H9 (cell line): ENCODE measurements around the gene RIC1. TPM values are rescaled to one million over a fixed set of nuclear protein-coding genes. Genes with fewer than 3 reads are reported as not detected.

Experiments used
- DNase-seq: peaks from one replicate; pipeline ENCODE4 v3.0.0-alpha.2; 2017
- H2AFZ ChIP-seq: one replicate; pipeline ENCODE4 v1.6.1; 2013; ENCODE audit warnings: mild to moderate bottlenecking, low read length, control low read depth, moderate library complexity
- H2AK5ac ChIP-seq: 2 replicates; pipeline ENCODE4 v1.6.1; 2013; ENCODE audit warnings: low read length, control low read depth, mixed read lengths; ENCODE audit not compliant: insufficient read length
- H2BK120ac ChIP-seq: one replicate; pipeline ENCODE4 v1.6.1; 2013; ENCODE audit warnings: low read depth, mild to moderate bottlenecking, low read length, control low read depth, inconsistent platforms; ENCODE audit not compliant: poor library complexity, severe bottlenecking
- H2BK12ac ChIP-seq: 2 replicates; pipeline ENCODE4 v1.6.1; 2013; ENCODE audit warnings: low read length, control low read depth, mixed read lengths, low read depth; ENCODE audit not compliant: insufficient read length
- H2BK15ac ChIP-seq: 2 replicates; pipeline ENCODE4 v1.6.1; 2013; ENCODE audit warnings: low read depth, low read length, control low read depth
- H2BK20ac ChIP-seq: one replicate; pipeline ENCODE4 v1.6.1; 2013; ENCODE audit warnings: low read depth, mild to moderate bottlenecking, low read length, control low read depth, inconsistent platforms; ENCODE audit not compliant: poor library complexity, severe bottlenecking
- H2BK5ac ChIP-seq: 2 replicates; pipeline ENCODE4 v1.6.1; 2013; ENCODE audit warnings: low read length, control low read depth, mixed read lengths; ENCODE audit not compliant: insufficient read length
- H3K14ac ChIP-seq: 2 replicates; pipeline ENCODE4 v1.6.1; 2013; ENCODE audit warnings: low read length, control low read depth; ENCODE audit not compliant: insufficient read depth
- H3K18ac ChIP-seq: 2 replicates; pipeline ENCODE4 v1.6.1; 2013; ENCODE audit warnings: low read depth, mild to moderate bottlenecking, mixed read lengths, low read length, control low read depth; ENCODE audit not compliant: insufficient read length
- H3K23ac ChIP-seq: 2 replicates; pipeline ENCODE4 v1.6.1; 2013; ENCODE audit warnings: low read length, control low read depth, mixed read lengths, low read depth; ENCODE audit not compliant: insufficient read length
- H3K23me2 ChIP-seq: 2 replicates; pipeline ENCODE4 v1.6.1; 2013; ENCODE audit warnings: low read depth, mild to moderate bottlenecking, mixed read lengths, low read length, control low read depth; ENCODE audit not compliant: insufficient read length, poor library complexity, severe bottlenecking
- H3K27ac ChIP-seq: 2 replicates; pipeline ENCODE4 v1.5.1; 2013; ENCODE audit warnings: low read length, control low read depth, mixed read lengths, low read depth; ENCODE audit not compliant: insufficient read length
- H3K27me3 ChIP-seq: 2 replicates; pipeline ENCODE4 v1.6.1; 2013; ENCODE audit warnings: low read length, control low read depth, inconsistent platforms; ENCODE audit not compliant: insufficient read depth
- H3K4ac ChIP-seq: 2 replicates; pipeline ENCODE4 v1.6.1; 2013; ENCODE audit warnings: low read depth, mild to moderate bottlenecking, control low read depth, inconsistent platforms, low read length, moderate library complexity
- H3K4me1 ChIP-seq: 2 replicates; pipeline ENCODE4 v1.6.1; 2013; ENCODE audit warnings: low read length, control low read depth, inconsistent platforms; ENCODE audit not compliant: insufficient read depth
- H3K4me2 ChIP-seq: 2 replicates; pipeline ENCODE4 v1.6.1; 2013; ENCODE audit warnings: low read length, control low read depth, mixed read lengths; ENCODE audit not compliant: insufficient read length, insufficient read depth
- H3K56ac ChIP-seq: 2 replicates; pipeline ENCODE4 v1.6.1; 2013; ENCODE audit warnings: low read depth, mild to moderate bottlenecking, mixed read lengths, low read length, control low read depth; ENCODE audit not compliant: insufficient read length
- H3K79me1 ChIP-seq: 2 replicates; pipeline ENCODE4 v1.6.1; 2013; ENCODE audit warnings: low read depth, mild to moderate bottlenecking, moderate library complexity, low read length, control low read depth, inconsistent platforms; ENCODE audit not compliant: insufficient read depth, poor library complexity, severe bottlenecking
- H3K79me2 ChIP-seq: 2 replicates; pipeline ENCODE4 v1.6.1; 2013; ENCODE audit warnings: low read length, control low read depth, inconsistent platforms; ENCODE audit not compliant: insufficient read depth
- H3K9ac ChIP-seq: 2 replicates; pipeline ENCODE4 v1.6.1; 2013; ENCODE audit warnings: low read length, control low read depth, mixed read lengths; ENCODE audit not compliant: insufficient read length; ENCODE audit errors: extremely low read depth
- H3K9me3 ChIP-seq: one replicate; pipeline ENCODE4 v1.6.1; 2013; ENCODE audit warnings: low read depth, low read length, inconsistent platforms; ENCODE audit not compliant: control insufficient read depth
- H3T11ph ChIP-seq: one replicate; pipeline ENCODE4 v1.6.1; 2013; ENCODE audit warnings: mild to moderate bottlenecking, low read length, control low read depth, inconsistent platforms
- H4K20me1 ChIP-seq: one replicate; pipeline ENCODE4 v1.6.1; 2013; ENCODE audit not compliant: control insufficient read depth, insufficient read length, insufficient read depth
- H4K5ac ChIP-seq: 2 replicates; pipeline ENCODE4 v1.6.1; 2013; ENCODE audit warnings: low read depth, mild to moderate bottlenecking, mixed read lengths, low read length, control low read depth; ENCODE audit not compliant: insufficient read length
- H4K8ac ChIP-seq: replicated peaks from 2 replicates; pipeline ENCODE4 v1.6.1; 2013; ENCODE audit warnings: low read length, control low read depth, mixed read lengths, low read depth; ENCODE audit not compliant: insufficient read length
- H4K91ac ChIP-seq: 2 replicates; pipeline ENCODE4 v1.6.1; 2013; ENCODE audit warnings: low read depth, mild to moderate bottlenecking, moderate library complexity, mixed read lengths, low read length, control low read depth; ENCODE audit not compliant: insufficient read length
- H3K27ac Mint-ChIP-seq, 3 experiments: 2 replicates in 2 of 3; 3 replicates in 1 of 3; pipeline ENCODE4 v1.8.0; 2020 to 2021; ENCODE audit warnings: mixed read lengths in 3 of 3, mild to moderate bottlenecking in 1 of 3, moderate library complexity in 1 of 3
- H3K27me3 Mint-ChIP-seq: 2 replicates; pipeline ENCODE4 v1.8.0; 2021; ENCODE audit warnings: low read depth, mild to moderate bottlenecking, moderate library complexity, mixed read lengths
- H3K36me3 Mint-ChIP-seq, 3 experiments: 2 replicates in 2 of 3; 3 replicates in 1 of 3; pipeline ENCODE4 v1.8.0; 2020 to 2021; ENCODE audit warnings: low read depth in 3 of 3, mixed read lengths in 3 of 3; ENCODE audit not compliant: insufficient read depth in 1 of 3
- H3K4me1 Mint-ChIP-seq, 2 experiments: 2 replicates each; pipeline ENCODE4 v1.8.0; 2020; ENCODE audit warnings: mixed read lengths in 2 of 2
- H3K4me3 Mint-ChIP-seq, 2 experiments: 2 replicates in 1 of 2; 3 replicates in 1 of 2; pipeline ENCODE4 v1.8.0; 2020 to 2021; ENCODE audit warnings: mild to moderate bottlenecking in 2 of 2, mixed read lengths in 2 of 2, moderate library complexity in 1 of 2
- H3K9me3 Mint-ChIP-seq, 2 experiments: 2 replicates in 1 of 2; 3 replicates in 1 of 2; pipeline ENCODE4 v1.8.0; 2020; ENCODE audit warnings: mild to moderate bottlenecking in 2 of 2, mixed read lengths in 2 of 2, moderate library complexity in 1 of 2
- WGBS: extraction: QIAGEN DNeasy Blood & Tissue Kit; methylation state at CpG from one replicate; pipeline ENCODE4 v1.1.7; 2013; ENCODE audit warnings: missing lambda C conversion rate, low lambda C conversion rate, mixed read lengths; ENCODE audit not compliant: insufficient read length; ENCODE audit errors: extremely low coverage; 5-methylcytosine and 5-hydroxymethylcytosine counted together
- total RNA-seq: library from RNA; stranded (reverse); gene quantifications from 2 replicates; pipeline ENCODE4 v1.2.1, GENCODE V29; 2021
- TF ChIP-seq, protein P1 (sequence below): fragments of 200-600 bp; sonication (generic); conservative IDR thresholded peaks from 3 replicates; pipeline ENCODE4 v1.8.0; 2021; ENCODE audit warnings: antibody characterized with exemption, mild to moderate bottlenecking

The RIC1 gene
- total RNA-seq, 1 experiment from 2014 or later, result 13.7 TPM

DNA sequence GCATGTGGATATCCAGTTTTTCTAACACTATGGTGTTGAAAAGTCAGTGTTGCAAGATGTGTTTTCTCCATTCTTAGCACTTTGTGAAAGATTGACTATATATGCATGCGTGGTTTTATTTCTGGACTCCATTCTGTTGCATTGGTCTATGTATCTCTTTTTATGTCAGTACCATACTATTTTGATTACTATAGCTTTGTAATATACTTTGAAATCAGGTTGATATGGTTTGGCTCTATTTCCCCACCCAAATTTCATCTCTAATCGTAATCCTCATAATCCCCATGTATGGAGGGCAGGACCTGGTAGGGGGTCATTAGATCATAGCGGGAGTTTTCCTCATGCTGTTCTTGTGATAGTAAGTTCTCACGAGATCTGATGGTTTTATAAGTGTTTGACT, 6.5 kb downstream of the RIC1 start:
- no peak overlapping the region for H3K4me2 ChIP-seq
- no peaks in the 10 kb centered on the region for H3K23me2 ChIP-seq
- H4K5ac ChIP-seq, result no peak overlapping the region
- no peak overlapping the region for H3K27ac Mint-ChIP-seq
- H3K56ac ChIP-seq, result no peak overlapping the region
- no CpG with 5 or more reads among the region's 4 CpGs for WGBS
- DNase-seq, result no peak
- H2BK5ac ChIP-seq, result no peak overlapping the region
- no peaks in the 10 kb centered on the region for H3K9me3 ChIP-seq
- no peak overlapping the region for H3K18ac ChIP-seq
- peaks cover 5% of the 10 kb centered on the region for H3K79me1 ChIP-seq
- no peak overlapping the region for H2BK120ac ChIP-seq
- no peak overlapping the region for H2AK5ac ChIP-seq
- TF ChIP-seq, protein P1, sequence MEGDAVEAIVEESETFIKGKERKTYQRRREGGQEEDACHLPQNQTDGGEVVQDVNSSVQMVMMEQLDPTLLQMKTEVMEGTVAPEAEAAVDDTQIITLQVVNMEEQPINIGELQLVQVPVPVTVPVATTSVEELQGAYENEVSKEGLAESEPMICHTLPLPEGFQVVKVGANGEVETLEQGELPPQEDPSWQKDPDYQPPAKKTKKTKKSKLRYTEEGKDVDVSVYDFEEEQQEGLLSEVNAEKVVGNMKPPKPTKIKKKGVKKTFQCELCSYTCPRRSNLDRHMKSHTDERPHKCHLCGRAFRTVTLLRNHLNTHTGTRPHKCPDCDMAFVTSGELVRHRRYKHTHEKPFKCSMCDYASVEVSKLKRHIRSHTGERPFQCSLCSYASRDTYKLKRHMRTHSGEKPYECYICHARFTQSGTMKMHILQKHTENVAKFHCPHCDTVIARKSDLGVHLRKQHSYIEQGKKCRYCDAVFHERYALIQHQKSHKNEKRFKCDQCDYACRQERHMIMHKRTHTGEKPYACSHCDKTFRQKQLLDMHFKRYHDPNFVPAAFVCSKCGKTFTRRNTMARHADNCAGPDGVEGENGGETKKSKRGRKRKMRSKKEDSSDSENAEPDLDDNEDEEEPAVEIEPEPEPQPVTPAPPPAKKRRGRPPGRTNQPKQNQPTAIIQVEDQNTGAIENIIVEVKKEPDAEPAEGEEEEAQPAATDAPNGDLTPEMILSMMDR, result no peak
- peaks cover 0 to 13% of the 10 kb centered on the region in 2 experiments; a peak in 3 of 5 replicates for H3K9me3 Mint-ChIP-seq
- H3K27me3 Mint-ChIP-seq, result no peaks in the 10 kb centered on the region
- H3K27me3 ChIP-seq, result no peaks in the 10 kb centered on the region
- peaks cover 15% of the 10 kb centered on the region in 2 experiments for H3K4me1 Mint-ChIP-seq
- no peaks in the 10 kb centered on the region for H3K4me1 ChIP-seq
- H3K4me3 Mint-ChIP-seq, result no peak overlapping the region
- no peak overlapping the region for H3K27ac ChIP-seq
- H3K79me2 ChIP-seq, result peaks cover 31% of the 10 kb centered on the region; the same call in 1 of the 2 replicates
- no peak overlapping the region for H3K4ac ChIP-seq
- H4K8ac ChIP-seq, result no peak overlapping the region
- H4K20me1 ChIP-seq, result no peaks in the 10 kb centered on the region
- H2BK12ac ChIP-seq, result no peak overlapping the region
- no peak overlapping the region for H3K14ac ChIP-seq
- H4K91ac ChIP-seq, result no peak overlapping the region
- peaks cover 0 to 24% (median 12%) of the 10 kb centered on the region in 3 experiments; a peak in 5 of 7 replicates for H3K36me3 Mint-ChIP-seq
- no peak overlapping the region for H3K9ac ChIP-seq
- no peak overlapping the region for H3K23ac ChIP-seq
- no peak overlapping the region for H2BK15ac ChIP-seq
- no peak overlapping the region for H2AFZ ChIP-seq
- no peak overlapping the region for H2BK20ac ChIP-seq
- H3T11ph ChIP-seq, result no peak overlapping the region
